Activated naive CD8-positive, alpha-beta T cell treated with anti-CD3 and anti-CD28 coated beads, Interleukin-2, amount 10 ng/mL, durations not matched to agents 7 days and 5 days (primary cell): ENCODE measurements around the gene CATSPER1. TPM values are rescaled to one million over a fixed set of nuclear protein-coding genes. Genes with fewer than 3 reads are reported as not detected.

ENCODE experiments used
- ATAC-seq: fragments of 150-1000 bp; cut with Tn5 transposase; one replicate; pipeline ENCODE4 v1.10.0; 2021; ENCODE audit warnings: low read depth, moderate library complexity
- POLR2A ChIA-PET: fragments of 350-600 bp; sonication (Branson Sonifier 250); formaldehyde crosslinking; loops from one replicate; lab custom pipeline; 2021; ENCODE audit warnings: antibody characterized with exemption; lab: Charles Lee
- DNase-seq: peaks from one replicate; pipeline ENCODE4 v3.0.0; 2021
- H3K27ac Mint-ChIP-seq: one replicate; pipeline ENCODE4 v1.8.0; 2022; ENCODE audit warnings: mild to moderate bottlenecking, mixed read lengths
- H3K27me3 Mint-ChIP-seq: one replicate; pipeline ENCODE4 v1.8.0; 2022; ENCODE audit warnings: mild to moderate bottlenecking, moderate library complexity, mixed read lengths
- H3K36me3 Mint-ChIP-seq: one replicate; pipeline ENCODE4 v1.8.0; 2021; ENCODE audit warnings: mild to moderate bottlenecking, mixed read lengths
- H3K4me1 Mint-ChIP-seq: one replicate; pipeline ENCODE4 v1.8.0; 2021; ENCODE audit warnings: mixed read lengths
- H3K4me3 Mint-ChIP-seq: one replicate; pipeline ENCODE4 v1.8.0; 2022; ENCODE audit warnings: mild to moderate bottlenecking, moderate library complexity, mixed read lengths
- H3K9me3 Mint-ChIP-seq: one replicate; pipeline ENCODE4 v1.8.0; 2021; ENCODE audit warnings: mixed read lengths
- total RNA-seq, 2 experiments: library from RNA; stranded (reverse); gene quantifications; one replicate each; pipeline ENCODE4 v1.2.3, GENCODE V29; 2021

Gene CATSPER1
- total RNA-seq, 2 experiments from 2014 or later: not detected

DNA sequence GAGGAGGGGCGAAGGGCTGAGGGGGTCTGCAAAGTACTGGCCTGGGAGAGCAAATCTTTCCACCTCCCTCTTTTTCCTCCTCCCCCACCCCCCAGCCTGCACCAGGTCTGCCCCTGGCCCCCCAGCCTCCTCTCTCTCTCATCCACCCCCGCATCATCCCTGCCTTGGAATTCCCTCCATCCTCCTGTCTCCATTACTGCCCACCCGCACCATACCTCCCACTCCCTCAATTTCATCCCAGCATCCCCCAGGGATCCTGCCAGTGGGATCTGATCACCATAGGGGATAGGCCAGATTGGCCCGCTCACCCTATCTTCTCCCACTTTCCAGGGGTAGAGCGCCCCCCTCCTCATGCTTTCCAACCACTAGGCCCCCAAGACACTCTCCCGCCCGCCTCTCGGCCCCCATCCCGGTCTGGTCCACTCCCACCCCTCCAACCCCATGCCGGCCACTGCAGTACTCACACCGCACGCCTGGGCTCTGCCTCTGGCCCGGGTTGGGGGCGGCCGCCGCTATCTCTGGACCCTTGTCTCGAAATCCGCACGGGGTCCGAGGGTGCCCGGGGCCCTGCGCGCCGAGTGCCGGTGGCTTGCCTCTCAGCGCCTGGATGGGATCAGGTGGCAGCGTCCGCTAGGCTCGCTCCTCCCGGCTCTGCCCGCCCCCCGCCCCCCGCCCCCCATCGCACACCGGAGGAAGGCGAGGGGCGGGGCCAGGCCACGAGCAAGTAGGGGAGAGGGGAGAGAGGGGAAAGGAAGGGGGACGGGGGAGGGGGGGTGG lies 22.5 kb upstream of the CATSPER1 start, which contains the start of gene GAL3ST3:
TSS of gene GAL3ST3 (minus strand) at position 615 of the 777 bp plus-strand sequence. CDS start 3,746 bp downstream, outside the sequence.
- no peak within 1 kb of the TSS for H3K27ac Mint-ChIP-seq

DNA sequence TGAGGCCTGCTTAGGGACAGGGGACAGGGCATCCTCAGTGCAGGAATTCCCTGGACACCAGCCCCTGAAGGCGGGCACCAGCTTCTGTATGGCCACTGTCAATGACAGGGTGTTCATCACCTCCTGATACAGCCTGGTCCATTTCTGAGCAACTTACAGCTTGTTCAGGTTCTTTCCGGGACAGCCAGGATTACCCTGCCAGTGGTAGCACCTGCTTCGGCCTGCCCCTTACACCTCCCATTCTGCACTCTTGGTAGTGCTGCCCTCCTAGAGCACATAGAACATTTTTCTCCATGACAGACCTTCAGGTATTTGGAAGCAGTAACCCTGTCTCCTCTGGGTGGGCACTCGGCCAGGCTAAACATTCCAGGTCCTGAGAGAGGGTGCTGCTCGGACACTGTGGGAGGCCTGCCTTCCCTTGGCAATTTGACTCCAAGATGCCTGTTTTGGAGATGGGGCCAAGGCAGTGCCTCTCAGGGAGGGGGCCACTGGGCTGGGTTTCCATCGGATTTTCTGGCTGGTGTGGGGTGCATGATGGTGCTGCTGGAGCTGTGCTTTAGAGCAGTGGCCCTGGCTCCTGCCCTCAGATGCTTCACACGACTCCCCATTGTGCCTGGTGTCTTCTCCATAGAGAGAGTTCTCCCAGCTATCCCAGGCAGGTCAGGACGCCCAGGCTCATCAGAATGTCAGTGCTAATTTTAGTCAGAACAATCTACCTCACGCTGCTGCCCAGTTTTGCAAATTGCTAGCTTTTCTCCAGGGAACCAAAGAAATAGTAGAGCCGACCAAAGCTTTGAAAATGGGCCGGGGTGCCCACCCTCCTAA lies 21.5 kb upstream of the CATSPER1 start:
- ATAC-seq: no peak
- Mint-ChIP-seq H3K36me3 (peaks cover 5% of the 10 kb centered on the region), H3K4me1 (peaks cover 21% of the 10 kb centered on the region), H3K27me3 (peaks cover 14% of the 10 kb centered on the region), H3K9me3 (no peaks in the 10 kb centered on the region), H3K4me3 (no peak overlapping the region), H3K27ac (no peak overlapping the region)
- POLR2A ChIA-PET: interaction anchor here (0.5 to 1.8 kb wide), 2 partner anchors 10 to 45 kb away, joined by 4 to 6 read pairs; partner anchors contain the start of genes BANF1 and EIF1AD
- DNase-seq: no peak

More for the DNA sequence above, 22.5 kb upstream of the CATSPER1 start, which contains the start of gene GAL3ST3:
- peaks cover 14% of the 10 kb centered on the region for H3K27me3 Mint-ChIP-seq
- H3K36me3 Mint-ChIP-seq: peaks cover 10% of the 10 kb centered on the region
- POLR2A ChIA-PET: interaction anchor here (1.0 to 1.8 kb wide), 2 partner anchors 10 to 46 kb away, joined by 5 to 6 read pairs; partner anchors contain the start of genes BANF1 and EIF1AD
- no peak for DNase-seq
- ATAC-seq: no peak
- peaks cover 28% of the 10 kb centered on the region for H3K4me1 Mint-ChIP-seq
- no peaks in the 10 kb centered on the region for H3K9me3 Mint-ChIP-seq
- peak within 1 kb of the TSS; percentile 10 for H3K4me3 Mint-ChIP-seq

DNA sequence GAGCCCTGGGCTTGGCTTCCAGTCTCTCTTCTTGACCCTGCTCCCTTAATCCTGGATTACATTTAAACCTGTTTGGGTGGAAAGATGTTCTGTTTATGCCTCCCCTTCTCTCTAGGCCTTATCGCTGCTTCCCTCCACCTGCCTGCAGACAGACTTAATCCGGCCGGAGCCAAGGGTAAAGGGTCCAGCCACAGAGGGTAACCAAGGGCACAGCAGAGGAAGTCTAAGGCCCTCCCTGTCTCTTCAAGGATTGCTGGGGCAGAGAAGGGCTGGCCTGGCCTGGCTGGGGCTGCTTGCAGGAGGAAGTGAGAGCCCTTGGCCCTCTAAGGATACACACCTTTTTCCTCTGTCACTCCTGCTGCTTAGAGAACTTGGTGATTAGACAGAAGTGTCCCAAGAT lies 20.6 kb upstream of the CATSPER1 start:
- no peak for ATAC-seq
- POLR2A ChIA-PET: interaction anchor here (1.8 kb wide), 1 partner anchor 44 kb away, joined by 6 read pairs; the partner anchor contains the start of genes BANF1 and EIF1AD

DNA sequence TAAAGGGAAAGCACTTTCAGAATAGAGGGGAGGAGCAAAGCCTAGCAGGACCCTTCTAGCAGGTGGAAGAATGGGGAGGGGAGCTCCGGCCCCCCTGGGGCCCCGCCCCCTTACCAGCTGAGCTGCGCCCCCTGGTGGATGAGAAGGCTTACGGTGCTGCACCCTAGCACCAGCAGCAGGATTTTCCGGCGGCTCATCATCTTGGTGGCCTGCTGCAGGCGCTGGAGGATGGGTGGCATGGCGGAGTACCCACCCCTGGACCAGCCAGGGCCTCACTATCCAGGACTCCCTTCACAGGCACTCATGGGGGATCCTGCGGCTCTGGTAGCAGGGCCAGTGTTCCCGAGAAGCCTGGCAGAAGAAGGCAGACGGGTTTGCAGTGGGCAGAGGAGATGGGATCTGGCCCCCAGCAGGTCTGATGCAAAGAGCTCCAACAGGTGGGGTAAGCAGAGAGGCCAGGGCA lies 18.9 kb upstream of the CATSPER1 start:
- DNase-seq (peak; percentile 84), ATAC-seq (peak; percentile 90)
- Mint-ChIP-seq H3K27me3 (peaks cover 21% of the 10 kb centered on the region), H3K4me3 (peak overlapping the region; percentile 18), H3K9me3 (no peaks in the 10 kb centered on the region), H3K27ac (no peak overlapping the region), H3K36me3 (no peaks in the 10 kb centered on the region), H3K4me1 (peaks cover 10% of the 10 kb centered on the region)
- POLR2A ChIA-PET: no interaction called here

More for the DNA sequence above, 20.6 kb upstream of the CATSPER1 start:
- DNase-seq: no peak
- H3K4me3 Mint-ChIP-seq: no peak overlapping the region
- H3K9me3 Mint-ChIP-seq: no peaks in the 10 kb centered on the region
- no peaks in the 10 kb centered on the region for H3K36me3 Mint-ChIP-seq
- peaks cover 20% of the 10 kb centered on the region for H3K4me1 Mint-ChIP-seq
- peaks cover 14% of the 10 kb centered on the region for H3K27me3 Mint-ChIP-seq
- H3K27ac Mint-ChIP-seq: no peak overlapping the region

DNA sequence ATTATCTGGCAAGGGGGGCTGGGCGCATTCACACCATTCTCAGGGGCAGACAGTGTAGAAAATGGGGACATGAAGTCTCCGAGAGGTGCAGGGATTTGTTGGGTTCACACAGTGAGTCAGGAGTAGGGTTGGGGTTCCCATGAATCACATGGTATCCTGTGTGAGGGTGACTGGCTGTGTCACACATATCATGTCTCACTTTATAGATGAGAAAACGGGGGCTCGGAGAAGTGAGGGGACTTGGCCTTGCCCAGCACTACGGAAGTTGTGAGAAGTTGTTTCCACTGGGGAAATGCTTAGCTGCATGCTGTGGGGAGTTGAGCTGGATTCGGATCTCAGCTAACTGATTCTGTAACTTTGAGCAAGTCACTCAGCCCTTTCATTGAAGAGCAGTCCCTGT lies 18.5 kb upstream of the CATSPER1 start:
- peaks cover 23% of the 10 kb centered on the region for H3K27me3 Mint-ChIP-seq
- no peaks in the 10 kb centered on the region for H3K36me3 Mint-ChIP-seq
- H3K27ac Mint-ChIP-seq: no peak overlapping the region
- H3K4me1 Mint-ChIP-seq: peaks cover 10% of the 10 kb centered on the region
- H3K9me3 Mint-ChIP-seq: no peaks in the 10 kb centered on the region
- POLR2A ChIA-PET: no interaction called here
- ATAC-seq: peak; percentile 8
- no peak for DNase-seq
- H3K4me3 Mint-ChIP-seq: peak overlapping the region; percentile 18

DNA sequence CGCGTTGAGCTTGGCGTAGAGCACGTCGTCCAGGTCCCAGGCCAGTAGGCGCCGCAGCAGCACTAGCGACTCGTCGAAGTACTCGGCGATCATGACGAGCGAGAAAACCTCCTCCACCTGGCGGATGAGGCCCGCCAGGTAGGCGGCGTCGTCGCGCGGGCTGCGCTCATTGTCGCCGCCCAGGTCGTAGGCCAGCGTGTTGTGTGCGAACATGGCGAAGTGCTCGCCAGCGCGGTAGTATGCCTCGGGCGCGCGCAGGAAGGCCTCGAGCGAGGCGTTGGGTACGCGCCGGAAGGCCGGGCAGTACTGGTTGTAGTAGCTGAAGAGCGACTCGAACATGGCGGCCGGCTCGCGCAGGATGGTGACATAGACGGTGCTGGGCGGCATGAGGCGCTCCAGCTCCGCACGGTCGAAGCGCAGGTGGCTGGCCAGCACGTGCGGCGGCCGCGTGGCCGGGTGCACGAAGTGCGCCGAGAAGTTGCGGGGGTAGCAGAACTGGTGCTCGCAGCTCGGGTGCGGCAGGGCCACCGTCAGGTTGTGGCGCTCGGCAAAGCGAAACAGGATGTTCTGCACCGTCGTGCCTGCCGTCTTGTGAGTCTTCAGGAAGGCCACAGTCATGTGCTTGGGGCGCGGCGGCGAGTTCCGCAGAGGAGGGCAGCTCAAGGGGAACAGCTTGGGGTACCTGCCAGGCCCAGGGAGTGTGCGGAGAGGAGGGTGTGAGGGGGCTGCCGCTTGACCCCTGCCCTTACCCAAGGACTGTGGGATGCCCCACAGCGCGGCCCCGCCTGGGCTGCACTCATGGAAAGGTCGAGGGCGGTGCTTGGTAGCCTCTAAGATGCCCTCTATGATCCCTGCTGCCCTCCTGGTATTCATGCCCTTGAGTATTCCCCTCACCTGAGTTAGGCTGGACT lies 17.0 kb upstream of the CATSPER1 start:
- H3K27me3 Mint-ChIP-seq: peaks cover 22% of the 10 kb centered on the region
- no peak for ATAC-seq
- DNase-seq: no peak
- POLR2A ChIA-PET: no interaction called here
- H3K4me3 Mint-ChIP-seq: no peak overlapping the region
- H3K9me3 Mint-ChIP-seq: no peaks in the 10 kb centered on the region
- no peak overlapping the region for H3K27ac Mint-ChIP-seq
- peaks cover 6% of the 10 kb centered on the region for H3K4me1 Mint-ChIP-seq
- no peaks in the 10 kb centered on the region for H3K36me3 Mint-ChIP-seq

DNA sequence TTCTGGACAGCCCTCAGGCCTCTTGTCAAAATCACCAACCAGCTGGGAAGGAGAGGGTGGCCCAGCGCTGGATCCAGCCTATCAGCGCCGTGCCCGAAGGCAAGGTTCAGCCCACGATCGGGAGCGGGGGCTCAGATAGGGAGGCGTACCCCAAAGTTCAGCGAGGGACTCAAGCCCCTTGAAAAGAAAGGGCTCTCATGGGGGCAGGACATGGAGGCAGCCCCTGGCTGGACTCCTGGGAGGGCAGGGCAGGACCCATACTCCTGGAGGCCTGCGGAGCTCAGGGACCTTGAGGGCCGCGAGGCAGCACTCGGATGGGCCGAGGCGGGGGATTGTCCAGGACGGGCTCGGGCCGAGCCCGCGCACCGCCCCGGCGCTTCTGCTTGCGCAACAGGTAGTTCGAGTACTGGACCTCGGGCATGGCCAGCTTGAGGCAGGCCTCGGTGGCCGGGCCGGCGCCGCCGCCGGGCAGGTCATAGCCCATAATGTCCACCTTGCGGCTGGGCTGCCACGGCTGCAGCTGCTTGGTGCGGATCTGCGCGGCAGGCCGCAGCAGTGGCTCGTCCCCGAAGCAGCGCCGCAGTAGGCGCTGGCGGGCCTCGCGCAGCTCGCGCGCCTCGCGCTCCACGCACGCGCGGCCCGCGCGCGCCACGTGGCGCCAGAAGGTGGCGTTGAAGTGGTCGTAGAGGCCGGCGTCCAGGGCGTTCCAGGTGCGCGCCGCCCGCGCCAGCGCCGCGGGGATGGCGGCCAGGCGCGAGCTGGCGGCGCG lies 16.1 kb upstream of the CATSPER1 start:
- DNase-seq: no peak
- ATAC-seq: no peak
- H3K9me3 Mint-ChIP-seq: no peaks in the 10 kb centered on the region
- H3K36me3 Mint-ChIP-seq: no peaks in the 10 kb centered on the region
- POLR2A ChIA-PET: no interaction called here
- peaks cover 16% of the 10 kb centered on the region for H3K27me3 Mint-ChIP-seq
- H3K4me3 Mint-ChIP-seq: no peak overlapping the region
- H3K27ac Mint-ChIP-seq: no peak overlapping the region
- H3K4me1 Mint-ChIP-seq: peaks cover 6% of the 10 kb centered on the region

DNA sequence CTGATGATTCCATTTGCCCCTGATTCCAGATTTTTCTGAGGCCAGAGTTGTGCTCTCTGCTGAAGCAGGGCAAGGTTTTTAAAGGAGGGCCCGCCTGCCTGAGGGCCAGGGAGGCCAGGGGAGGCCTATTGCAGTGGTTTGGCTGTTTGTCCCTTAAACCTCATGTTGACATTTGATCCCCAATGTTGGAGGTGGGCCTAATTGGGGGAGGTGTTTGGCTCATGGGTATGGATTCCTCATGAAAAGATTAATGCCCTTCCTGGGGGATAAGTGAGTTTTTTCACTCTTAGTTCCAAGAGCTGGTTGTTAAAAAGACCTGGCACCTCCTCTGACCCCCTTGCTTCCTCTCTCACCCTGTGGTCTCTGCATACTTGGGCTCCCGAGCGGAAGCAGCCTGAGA lies 13.5 kb upstream of the CATSPER1 start:
- Mint-ChIP-seq H3K4me1 (peaks cover 3% of the 10 kb centered on the region), H3K9me3 (no peaks in the 10 kb centered on the region), H3K4me3 (no peak overlapping the region), H3K27me3 (peaks cover 15% of the 10 kb centered on the region), H3K36me3 (no peaks in the 10 kb centered on the region), H3K27ac (no peak overlapping the region)
- ATAC-seq (no peak), DNase-seq (no peak)
- POLR2A ChIA-PET: no interaction called here

DNA sequence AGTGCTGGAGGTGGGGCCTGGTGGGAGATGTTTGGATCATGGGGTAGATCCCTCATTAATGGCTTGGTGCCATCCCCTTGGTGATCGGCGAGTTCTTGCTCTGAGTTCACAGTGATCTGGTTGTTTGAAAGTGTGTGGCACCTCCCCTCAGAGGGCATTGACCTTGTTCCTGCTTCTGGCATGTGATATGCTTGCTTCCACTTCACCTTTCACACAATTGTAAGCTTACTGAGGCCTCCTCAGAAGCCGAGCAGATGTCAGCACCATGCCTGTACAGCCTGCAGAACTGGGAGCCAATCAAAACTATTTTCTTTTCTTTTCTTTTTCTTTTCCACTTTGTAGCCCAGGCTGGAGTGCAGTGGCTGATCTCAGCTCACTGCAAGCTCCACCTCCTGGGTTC lies 11.0 kb upstream of the CATSPER1 start:
- no peaks in the 10 kb centered on the region for H3K36me3 Mint-ChIP-seq
- H3K4me3 Mint-ChIP-seq: no peak overlapping the region
- H3K27ac Mint-ChIP-seq: no peak overlapping the region
- DNase-seq (no peak), ATAC-seq (no peak)
- POLR2A ChIA-PET: no interaction called here
- H3K9me3 Mint-ChIP-seq: no peaks in the 10 kb centered on the region
- peaks cover 17% of the 10 kb centered on the region for H3K27me3 Mint-ChIP-seq
- H3K4me1 Mint-ChIP-seq: no peaks in the 10 kb centered on the region

DNA sequence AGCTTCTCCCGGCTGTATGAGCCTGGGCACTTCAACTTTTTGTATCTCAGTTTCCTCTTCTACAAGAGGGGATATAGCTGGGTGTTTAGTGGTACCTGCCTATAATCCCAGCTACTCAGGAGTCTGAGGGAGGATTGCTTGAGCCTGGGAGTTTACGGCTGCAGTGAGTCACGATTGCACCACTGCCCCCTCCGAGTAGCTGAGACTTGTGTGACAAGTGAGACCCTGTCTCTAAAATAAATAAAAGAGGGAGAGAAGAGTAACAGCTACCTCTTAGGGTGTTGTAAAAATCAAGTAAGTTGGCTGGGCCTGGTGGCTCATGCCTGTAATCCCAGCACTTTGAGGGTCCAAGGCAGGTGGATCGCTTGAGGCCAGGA lies 10.0 kb upstream of the CATSPER1 start:
- H3K4me1 Mint-ChIP-seq: no peaks in the 10 kb centered on the region
- DNase-seq (no peak), ATAC-seq (no peak)
- peaks cover 14% of the 10 kb centered on the region for H3K27me3 Mint-ChIP-seq
- POLR2A ChIA-PET: no interaction called here
- no peaks in the 10 kb centered on the region for H3K9me3 Mint-ChIP-seq
- H3K4me3 Mint-ChIP-seq: no peak overlapping the region
- no peaks in the 10 kb centered on the region for H3K36me3 Mint-ChIP-seq
- no peak overlapping the region for H3K27ac Mint-ChIP-seq

DNA sequence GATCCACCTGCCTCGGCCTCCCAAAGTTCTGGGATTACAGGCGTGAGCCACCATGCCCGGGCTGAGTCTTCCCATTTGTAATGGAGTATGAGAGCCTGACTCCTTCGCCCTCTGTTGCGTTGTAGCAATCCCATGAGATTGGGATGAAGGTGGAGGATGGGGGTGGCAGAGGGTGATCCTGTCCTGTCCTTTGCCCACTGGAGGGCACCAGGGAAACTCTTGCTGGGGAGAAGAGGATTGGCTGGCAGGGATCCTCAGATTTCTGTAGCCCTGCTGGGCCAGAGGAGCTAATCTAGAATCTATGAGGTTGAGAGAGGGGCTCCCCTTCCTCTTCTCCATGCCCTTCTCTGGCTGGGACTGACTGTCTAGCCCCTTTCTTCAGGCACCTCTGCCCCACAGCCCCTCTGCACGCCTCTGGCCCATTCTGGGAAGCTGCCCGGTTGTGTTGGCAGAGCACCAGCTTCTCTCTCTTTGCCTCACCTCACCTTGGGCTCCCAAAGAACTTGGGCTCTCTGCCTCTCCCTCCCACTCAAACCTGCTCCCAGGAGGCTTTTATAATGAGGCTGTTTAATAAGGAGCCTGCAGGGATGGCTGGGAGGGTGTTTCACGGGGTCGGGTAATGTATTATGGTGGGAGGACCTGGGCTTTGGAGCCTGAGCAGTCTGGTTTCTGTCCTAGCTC lies 9.5 kb upstream of the CATSPER1 start:
- DNase-seq (no peak), ATAC-seq (no peak)
- H3K27me3 Mint-ChIP-seq: peaks cover 11% of the 10 kb centered on the region
- POLR2A ChIA-PET: interaction anchor here (0.6 kb wide), 1 partner anchor 325 kb away, joined by 4 read pairs; no protein-coding TSS in a partner anchor
- no peak overlapping the region for H3K27ac Mint-ChIP-seq
- no peaks in the 10 kb centered on the region for H3K36me3 Mint-ChIP-seq
- H3K9me3 Mint-ChIP-seq: no peaks in the 10 kb centered on the region
- H3K4me3 Mint-ChIP-seq: no peak overlapping the region
- no peaks in the 10 kb centered on the region for H3K4me1 Mint-ChIP-seq
